Vagina (tissue), 2 donors: ENCODE results near the gene HMGN5.

ENCODE experiments used
- POLR2A ChIP-seq, 2 donors: fragments of 450-650 bp; IDR thresholded peaks; one replicate each; pipeline ENCODE4 v1.6.1; 2017; ENCODE audit warnings: antibody characterized with exemption in 2 of 2, mild to moderate bottlenecking in 2 of 2, moderate library complexity in 2 of 2
- POLR2AphosphoS5 ChIP-seq, 2 donors: sonication (generic); formaldehyde crosslinking; IDR thresholded peaks; one replicate each; pipeline ENCODE4 v1.9.0; 2017; ENCODE audit warnings: antibody characterized with exemption in 2 of 2, mild to moderate bottlenecking in 2 of 2, low read depth in 1 of 2; ENCODE audit not compliant: insufficient read depth in 1 of 2
- TF ChIP-seq, protein P1 (sequence below), 3 experiments: fragments of 450-650 bp in 2 of 3; fragments of 200-600 bp in 1 of 3; sonication (generic) in 1 of 3; IDR thresholded peaks; one replicate each; pipeline ENCODE4 v1.5.1; 2017 to 2019; ENCODE audit warnings: antibody characterized with exemption in 3 of 3, mild to moderate bottlenecking in 2 of 3, moderate library complexity in 2 of 3

DNA sequence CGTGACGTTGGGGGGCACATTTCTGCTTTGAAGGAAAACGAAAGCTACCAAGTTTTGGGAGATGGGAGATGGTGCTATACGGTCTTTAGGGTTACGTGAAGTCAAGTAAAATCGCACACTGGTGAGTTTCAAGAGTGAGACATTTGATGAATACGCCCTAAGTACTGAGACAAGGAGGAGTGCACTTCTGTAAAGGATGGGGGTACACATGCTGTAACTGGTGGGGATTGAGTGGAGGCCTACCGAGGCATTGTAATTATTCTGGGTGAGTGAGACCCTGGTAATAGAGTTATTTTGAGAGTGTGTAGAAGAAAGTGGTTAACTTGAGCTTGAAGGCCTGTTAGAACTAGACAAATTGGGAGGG, 725 bp upstream of the HMGN5 start:
- TF ChIP-seq, protein P1, sequence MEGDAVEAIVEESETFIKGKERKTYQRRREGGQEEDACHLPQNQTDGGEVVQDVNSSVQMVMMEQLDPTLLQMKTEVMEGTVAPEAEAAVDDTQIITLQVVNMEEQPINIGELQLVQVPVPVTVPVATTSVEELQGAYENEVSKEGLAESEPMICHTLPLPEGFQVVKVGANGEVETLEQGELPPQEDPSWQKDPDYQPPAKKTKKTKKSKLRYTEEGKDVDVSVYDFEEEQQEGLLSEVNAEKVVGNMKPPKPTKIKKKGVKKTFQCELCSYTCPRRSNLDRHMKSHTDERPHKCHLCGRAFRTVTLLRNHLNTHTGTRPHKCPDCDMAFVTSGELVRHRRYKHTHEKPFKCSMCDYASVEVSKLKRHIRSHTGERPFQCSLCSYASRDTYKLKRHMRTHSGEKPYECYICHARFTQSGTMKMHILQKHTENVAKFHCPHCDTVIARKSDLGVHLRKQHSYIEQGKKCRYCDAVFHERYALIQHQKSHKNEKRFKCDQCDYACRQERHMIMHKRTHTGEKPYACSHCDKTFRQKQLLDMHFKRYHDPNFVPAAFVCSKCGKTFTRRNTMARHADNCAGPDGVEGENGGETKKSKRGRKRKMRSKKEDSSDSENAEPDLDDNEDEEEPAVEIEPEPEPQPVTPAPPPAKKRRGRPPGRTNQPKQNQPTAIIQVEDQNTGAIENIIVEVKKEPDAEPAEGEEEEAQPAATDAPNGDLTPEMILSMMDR (IDR thresholded peaks at IDR 0.05): no peak
- TF ChIP-seq POLR2A (IDR thresholded peaks at IDR 0.05): no peak
- TF ChIP-seq POLR2AphosphoS5 (IDR thresholded peaks at IDR 0.05; ENCODE audit: insufficient read depth in 1 of 2, low read depth in 1 of 2): no peak
